Type B pancreatic cell (in vitro differentiated cells): Measurements from ENCODE around the gene IRF2BPL. TPM values are rescaled to one million over a fixed set of nuclear protein-coding genes. Genes with fewer than 3 reads are reported as not detected.
"Not testable (repeated sequence)": the region's sequence is repeated elsewhere in the genome, so short reads cannot be mapped to it uniquely, and the experiment has no call there.

Experiments used
- DNase-seq: peaks from one replicate; pipeline ENCODE4 v3.0.0; 2021; ENCODE audit warnings: mixed read lengths; ENCODE audit not compliant: unreplicated experiment; ENCODE audit errors: extremely low spot score
- H3K27ac Mint-ChIP-seq: 2 replicates; pipeline ENCODE4 v1.8.0; 2021; ENCODE audit warnings: mild to moderate bottlenecking, mixed read lengths
- H3K27me3 Mint-ChIP-seq: 2 replicates; pipeline ENCODE4 v1.8.0; 2021; ENCODE audit warnings: mixed read lengths
- H3K36me3 Mint-ChIP-seq: 2 replicates; pipeline ENCODE4 v1.8.0; 2021; ENCODE audit warnings: mixed read lengths
- H3K4me1 Mint-ChIP-seq: one replicate; pipeline ENCODE4 v1.8.0; 2021; ENCODE audit warnings: mixed read lengths; ENCODE audit not compliant: unreplicated experiment
- H3K4me3 Mint-ChIP-seq: 2 replicates; pipeline ENCODE4 v1.8.0; 2021; ENCODE audit warnings: mild to moderate bottlenecking, mixed read lengths
- H3K9me3 Mint-ChIP-seq: 2 replicates; pipeline ENCODE4 v1.8.0; 2021; ENCODE audit warnings: mixed read lengths
- CTCF ChIP-seq: fragments of 200-600 bp; sonication (generic); conservative IDR thresholded peaks from 2 replicates; pipeline ENCODE4 v1.5.0; 2021; ENCODE audit warnings: antibody characterized with exemption, mild to moderate bottlenecking
- total RNA-seq: library from RNA; stranded (reverse); gene quantifications from 2 replicates; pipeline ENCODE4 v1.2.1, GENCODE V29; 2021; ENCODE audit warnings: low replicate concordance

IRF2BPL gene
- total RNA-seq, 1 donor from 2014 or later: 59.7 TPM

GRCh38 chr14:77023001-77023996 is 5.2 kb downstream of the IRF2BPL start:
- Mint-ChIP-seq H3K4me3 (peak overlapping the region; percentile 81), H3K27ac (peak overlapping the region; percentile 96), H3K36me3 (peaks cover 15% of the 10 kb centered on the region), H3K9me3 (no peaks in the 10 kb centered on the region), H3K27me3 (peaks cover 6% of the 10 kb centered on the region), H3K4me1 (peaks cover 29% of the 10 kb centered on the region)
- peak; percentile 55 for TF ChIP-seq CTCF
- DNase-seq: no peak

- peak overlapping the region; percentile 81 for H3K4me3 Mint-ChIP-seq
- DNase-seq: no peak
- peaks cover 15% of the 10 kb centered on the region for H3K36me3 Mint-ChIP-seq
- peaks cover 29% of the 10 kb centered on the region for H3K4me1 Mint-ChIP-seq
- H3K27me3 Mint-ChIP-seq: peaks cover 6% of the 10 kb centered on the region
- H3K27ac Mint-ChIP-seq: peak overlapping the region; percentile 96
- H3K9me3 Mint-ChIP-seq: no peaks in the 10 kb centered on the region
- no peak for TF ChIP-seq CTCF
Observed at GRCh38 chr14:77022236-77022852, 6.2 kb downstream of the IRF2BPL start.

DNA sequence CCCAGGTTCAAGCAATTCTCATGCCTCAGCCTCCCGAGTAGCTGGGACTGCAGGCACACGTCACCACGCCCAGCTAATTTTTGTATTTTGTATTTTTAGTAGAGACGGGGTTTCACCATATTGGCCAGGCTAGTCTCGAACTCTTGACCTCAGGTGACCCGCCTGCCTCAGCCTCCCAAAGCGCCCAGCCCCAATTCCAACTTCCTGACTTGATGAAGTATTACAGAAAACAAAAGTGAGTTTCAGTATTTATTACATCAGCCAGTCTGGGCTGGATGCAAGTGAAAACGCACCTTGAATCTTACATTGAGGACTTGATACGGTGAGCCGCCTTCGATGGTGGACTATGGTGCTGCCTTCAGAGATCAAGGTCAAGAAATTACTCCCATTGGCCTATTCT is 7.1 kb downstream of the IRF2BPL start:
- Mint-ChIP-seq H3K36me3 (peaks cover 13% of the 10 kb centered on the region), H3K4me1 (peaks cover 29% of the 10 kb centered on the region), H3K27ac (peak overlapping the region; percentile 96)
- H3K27me3 Mint-ChIP-seq, DNase-seq, H3K4me3 Mint-ChIP-seq, H3K9me3 Mint-ChIP-seq: not testable (repeated sequence)

GRCh38 chr14:77018785-77019184 is 9.7 kb downstream of the IRF2BPL start:
- H3K4me3 Mint-ChIP-seq: no peak overlapping the region
- no peak for TF ChIP-seq CTCF
- H3K36me3 Mint-ChIP-seq: no peaks in the 10 kb centered on the region
- no peak overlapping the region for H3K27ac Mint-ChIP-seq
- peaks cover 36% of the 10 kb centered on the region for H3K4me1 Mint-ChIP-seq
- no peaks in the 10 kb centered on the region for H3K9me3 Mint-ChIP-seq
- no peak for DNase-seq
- no peaks in the 10 kb centered on the region for H3K27me3 Mint-ChIP-seq

GRCh38 chr14:77017666-77018065 is 10.8 kb downstream of the IRF2BPL start:
- H3K27ac Mint-ChIP-seq: no peak overlapping the region
- TF ChIP-seq CTCF: no peak
- peaks cover 29% of the 10 kb centered on the region for H3K4me1 Mint-ChIP-seq
- no peak for DNase-seq
- H3K36me3 Mint-ChIP-seq: no peaks in the 10 kb centered on the region
- H3K9me3 Mint-ChIP-seq: no peaks in the 10 kb centered on the region
- no peak overlapping the region for H3K4me3 Mint-ChIP-seq
- H3K27me3 Mint-ChIP-seq: no peaks in the 10 kb centered on the region

DNA sequence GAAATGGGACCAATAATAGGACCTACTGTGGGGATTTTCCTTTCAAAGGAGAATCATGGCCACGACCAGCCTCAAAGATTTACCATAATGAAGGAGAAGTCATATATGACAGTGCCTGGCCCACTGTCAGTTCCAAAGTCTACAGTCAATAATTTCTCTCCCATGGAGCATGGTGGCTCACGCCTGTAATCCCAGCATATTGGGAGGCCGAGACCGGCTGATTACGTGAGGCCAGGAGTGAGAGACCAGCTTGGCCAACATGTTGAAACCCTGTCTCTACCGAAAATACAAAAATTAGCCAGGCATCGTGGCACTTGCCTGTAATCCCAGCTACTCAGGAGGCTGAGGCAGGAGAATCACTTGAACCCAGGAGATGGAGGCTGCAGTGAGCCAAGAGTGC is 13.8 kb downstream of the IRF2BPL start:
- Mint-ChIP-seq H3K9me3 (no peaks in the 10 kb centered on the region), H3K27me3 (no peaks in the 10 kb centered on the region), H3K27ac (peak overlapping the region; percentile 81), H3K36me3 (no peaks in the 10 kb centered on the region), H3K4me3 (no peak overlapping the region), H3K4me1 (peaks cover 26% of the 10 kb centered on the region)
- no peak for DNase-seq
- TF ChIP-seq CTCF: no peak
